Body of pancreas (tissue), 4 donors: ENCODE results near the gene ARHGEF7.

Source experiments
- CTCF ChIP-seq, 7 experiments: fragments of 450-650 bp in 4 of 7; fragments of 200-600 bp in 3 of 7; sonication (generic) in 3 of 7; IDR thresholded peaks; one replicate each; pipeline ENCODE4 v1.5.1; 2016 to 2019; ENCODE audit warnings: antibody characterized with exemption in 7 of 7
- POLR2A ChIP-seq, 3 donors: fragments of 450-650 bp; IDR thresholded peaks; one replicate each; pipeline ENCODE4 v1.6.1; 2016; ENCODE audit warnings: antibody characterized with exemption in 3 of 3, mild to moderate bottlenecking in 2 of 3

- no peak for TF ChIP-seq CTCF (IDR thresholded peaks at IDR 0.05)
- TF ChIP-seq POLR2A (IDR thresholded peaks at IDR 0.05): no peak
Observed at GRCh38 chr13:111353508-111353907, 238.4 kb downstream of the ARHGEF7 start.
